ENCODE results near the gene SAMD14. TPM values are rescaled to one million over a fixed set of nuclear protein-coding genes. Genes with fewer than 3 reads are reported as not detected.

SAMD14 gene
- total RNA-seq, 2 experiments from 2014 or later: 0.59 TPM; not detected in 1

DNA sequence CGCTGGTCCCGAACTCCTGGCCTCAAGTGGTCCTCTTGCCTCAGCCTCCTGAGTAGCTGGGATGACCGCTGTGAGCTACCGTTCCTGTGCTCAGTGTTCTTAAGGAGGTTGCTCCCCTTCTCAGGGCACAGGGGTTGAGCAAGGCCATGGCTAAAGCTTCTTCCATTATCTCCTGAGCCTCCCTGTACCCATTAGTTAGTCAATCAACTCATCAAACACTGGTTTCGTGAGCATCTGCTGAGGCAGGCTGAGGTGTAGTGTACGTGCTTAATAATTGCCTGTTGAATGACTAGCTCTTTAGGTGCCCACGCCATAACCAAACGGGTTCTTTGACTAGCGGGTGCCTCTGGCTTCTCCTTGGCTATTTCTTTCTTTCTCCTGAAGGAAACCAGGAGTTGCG lies 47.5 kb upstream of the SAMD14 start:
- BruUV-seq (replicated peaks): no TSS peak
- Histone ChIP-seq H3K27ac (ENCODE audit: low read depth, low read length, poor library complexity, severe bottlenecking) (no peak overlapping the region), H3K4me3 (ENCODE audit: low read depth, low read length, poor library complexity, severe bottlenecking) (no peak overlapping the region), H3K4me2 (ENCODE audit: low read length) (no peak overlapping the region), H3K9me2 (ENCODE audit: insufficient read depth, low read length) (no peaks in the 10 kb centered on the region), H3K36me3 (ENCODE audit: insufficient read depth, low read length) (no peaks in the 10 kb centered on the region), H3K9me3 (ENCODE audit: low read length) (no peaks in the 10 kb centered on the region), H3K79me2 (ENCODE audit: insufficient read depth, low read depth, low read length) (no peaks in the 10 kb centered on the region), H3K4me1 (ENCODE audit: insufficient read depth, low read length, poor library complexity, severe bottlenecking) (peaks cover 15% of the 10 kb centered on the region), H2AFZ (ENCODE audit: low read length) (peak overlapping the region; percentile 82; the same call in 1 of the 2 replicates), H4K20me1 (ENCODE audit: insufficient read depth, low read length) (no peaks in the 10 kb centered on the region)
- TF ChIP-seq EZH2phosphoT487 (IDR thresholded peaks at IDR 0.05; ENCODE audit: borderline replicate concordance, low read depth, low read length): no peak
- TF ChIP-seq, protein P1, sequence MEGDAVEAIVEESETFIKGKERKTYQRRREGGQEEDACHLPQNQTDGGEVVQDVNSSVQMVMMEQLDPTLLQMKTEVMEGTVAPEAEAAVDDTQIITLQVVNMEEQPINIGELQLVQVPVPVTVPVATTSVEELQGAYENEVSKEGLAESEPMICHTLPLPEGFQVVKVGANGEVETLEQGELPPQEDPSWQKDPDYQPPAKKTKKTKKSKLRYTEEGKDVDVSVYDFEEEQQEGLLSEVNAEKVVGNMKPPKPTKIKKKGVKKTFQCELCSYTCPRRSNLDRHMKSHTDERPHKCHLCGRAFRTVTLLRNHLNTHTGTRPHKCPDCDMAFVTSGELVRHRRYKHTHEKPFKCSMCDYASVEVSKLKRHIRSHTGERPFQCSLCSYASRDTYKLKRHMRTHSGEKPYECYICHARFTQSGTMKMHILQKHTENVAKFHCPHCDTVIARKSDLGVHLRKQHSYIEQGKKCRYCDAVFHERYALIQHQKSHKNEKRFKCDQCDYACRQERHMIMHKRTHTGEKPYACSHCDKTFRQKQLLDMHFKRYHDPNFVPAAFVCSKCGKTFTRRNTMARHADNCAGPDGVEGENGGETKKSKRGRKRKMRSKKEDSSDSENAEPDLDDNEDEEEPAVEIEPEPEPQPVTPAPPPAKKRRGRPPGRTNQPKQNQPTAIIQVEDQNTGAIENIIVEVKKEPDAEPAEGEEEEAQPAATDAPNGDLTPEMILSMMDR (conservative IDR thresholded peaks at IDR 0.05; ENCODE audit: low read length): no peak
- ChIA-PET CTCF (ENCODE audit: unreplicated experiment) (interaction anchor here (0.6 to 1.1 kb wide), 2 partner anchors 8 to 23 kb away, joined by 3 to 10 read pairs; no protein-coding TSS in a partner anchor), POLR2A (interaction anchor here (1.1 kb wide), 1 partner anchor 23 kb away, joined by 3 read pairs; no protein-coding TSS in a partner anchor)
- intact Hi-C loops (cut with micrococcal nuclease; ENCODE audit: unreplicated experiment): no loop called here
- no peak for DNase-seq (ENCODE audit: low spot score)

DNA sequence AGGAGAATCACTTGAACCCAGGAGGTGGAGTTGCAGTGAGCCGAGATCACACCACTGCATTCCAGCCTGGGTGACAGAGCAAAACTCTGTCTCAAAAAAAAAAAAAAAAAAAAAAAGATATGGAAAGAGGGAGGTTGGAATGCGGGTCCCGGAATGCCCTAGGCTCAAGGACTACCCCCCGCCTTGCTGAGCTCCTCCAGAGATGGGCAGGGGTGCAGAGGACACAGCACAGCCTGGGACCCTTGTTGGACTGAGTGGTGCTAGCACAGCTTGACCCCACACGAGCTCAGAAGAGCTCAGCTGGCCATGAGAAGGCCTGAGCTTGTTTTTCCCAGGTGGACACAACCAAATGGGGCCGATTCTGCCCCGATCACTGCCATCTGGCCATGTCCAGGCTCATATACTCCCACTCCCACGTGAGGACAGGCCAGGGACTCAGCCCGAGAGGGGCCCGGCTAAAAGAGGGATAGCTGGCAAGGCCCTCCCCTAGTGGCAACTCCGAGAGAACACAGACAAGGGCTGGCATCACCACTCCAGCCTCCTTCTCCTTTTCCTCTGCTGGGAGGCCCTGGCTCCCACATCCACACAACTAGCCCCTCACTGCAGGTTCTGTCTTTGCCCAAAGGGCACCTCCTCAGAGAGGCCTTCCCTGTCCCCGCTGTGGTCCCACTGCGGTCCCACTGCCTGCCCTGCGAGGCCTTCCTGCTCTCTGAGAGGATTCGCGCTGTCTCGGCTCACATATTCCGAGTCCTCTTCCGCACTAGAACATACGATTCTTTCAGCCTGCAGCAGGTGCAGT lies 46.8 kb upstream of the SAMD14 start:
- H4K20me1 ChIP-seq (ENCODE audit: insufficient read depth, low read length): no peaks in the 10 kb centered on the region
- no peak for DNase-seq (ENCODE audit: low spot score)
- no TSS peak for BruUV-seq (replicated peaks)
- H3K4me2 ChIP-seq (ENCODE audit: low read length): no peak overlapping the region
- H3K4me1 ChIP-seq (ENCODE audit: insufficient read depth, low read length, poor library complexity, severe bottlenecking): peaks cover 12% of the 10 kb centered on the region
- intact Hi-C loops (cut with micrococcal nuclease; ENCODE audit: unreplicated experiment): no loop called here
- no peak overlapping the region for H2AFZ ChIP-seq (ENCODE audit: low read length)
- H3K27ac ChIP-seq (ENCODE audit: low read depth, low read length, poor library complexity, severe bottlenecking): no peak overlapping the region
- CTCF ChIA-PET (ENCODE audit: unreplicated experiment): interaction anchor here (1.1 kb wide), 1 partner anchor 23 kb away, joined by 10 read pairs; no protein-coding TSS in a partner anchor
- no peaks in the 10 kb centered on the region for H3K79me2 ChIP-seq (ENCODE audit: insufficient read depth, low read depth, low read length)
- H3K36me3 ChIP-seq (ENCODE audit: insufficient read depth, low read length): no peaks in the 10 kb centered on the region
- no peak overlapping the region for H3K4me3 ChIP-seq (ENCODE audit: low read depth, low read length, poor library complexity, severe bottlenecking)
- H3K9me2 ChIP-seq (ENCODE audit: insufficient read depth, low read length): no peaks in the 10 kb centered on the region
- no peak for TF ChIP-seq EZH2phosphoT487 (IDR thresholded peaks at IDR 0.05; ENCODE audit: borderline replicate concordance, low read depth, low read length)
- TF ChIP-seq, protein P1 (conservative IDR thresholded peaks at IDR 0.05; ENCODE audit: low read length): no peak
- POLR2A ChIA-PET: no interaction called here
- H3K9me3 ChIP-seq (ENCODE audit: low read length): no peaks in the 10 kb centered on the region

Measured in OCI-LY7 (cell line).